ENCODE results near the gene IPO9.

IPO9 gene

DNA sequence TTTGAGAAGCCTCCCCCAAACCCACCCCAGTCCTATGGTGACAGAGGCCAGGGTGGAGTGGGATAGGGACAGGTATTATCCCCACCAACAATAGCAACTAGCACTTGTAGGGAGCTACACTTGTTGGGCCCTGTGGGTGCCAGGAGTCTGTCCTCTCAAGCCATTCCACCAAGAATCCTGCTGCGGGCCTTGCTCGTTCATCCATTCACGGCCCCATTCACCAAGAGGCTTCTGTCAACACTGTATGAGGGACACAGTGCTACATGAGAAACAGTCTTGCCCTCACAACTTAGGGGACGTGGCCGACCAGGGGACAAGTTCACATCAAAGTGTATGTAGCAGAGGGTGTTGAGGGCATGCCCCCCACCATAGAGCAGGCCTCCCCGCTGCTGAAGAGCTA is 78.7 kb downstream of the IPO9 start:
- no peak for DNase-seq

DNA sequence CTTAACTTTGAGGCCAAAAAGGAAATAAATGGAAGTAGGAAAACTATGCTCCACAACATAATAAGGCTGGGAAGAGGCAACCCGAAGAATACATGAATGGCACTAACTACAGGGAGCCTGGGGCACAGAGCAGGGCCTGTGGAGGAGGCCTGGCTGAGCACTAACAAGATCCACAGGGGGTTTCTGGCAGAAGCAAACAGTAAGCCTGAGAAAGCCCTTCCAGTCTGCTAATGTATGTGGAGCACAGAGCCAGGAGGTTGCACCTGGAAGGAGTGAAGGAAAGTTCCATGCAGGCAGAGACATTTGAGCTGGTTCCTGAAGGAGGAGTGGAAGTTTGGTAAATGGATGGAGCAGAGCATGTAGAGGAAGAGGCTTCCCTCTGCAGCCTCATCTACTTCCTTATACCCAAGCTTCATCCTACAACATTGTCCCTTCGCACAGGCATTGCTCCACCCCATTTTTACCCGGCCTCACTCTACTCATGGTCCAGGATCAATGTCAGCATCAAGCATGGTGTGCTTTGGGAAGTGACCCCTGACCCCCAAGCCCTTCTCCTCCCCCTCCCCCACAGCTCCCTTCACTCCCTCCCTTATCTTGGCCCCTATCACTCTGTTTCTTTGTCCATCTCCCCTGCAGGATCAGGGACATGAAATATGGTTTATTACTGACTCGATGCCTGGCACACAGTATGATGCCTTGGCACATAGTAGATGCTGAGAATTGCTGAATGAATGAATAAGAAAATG is 83.0 kb downstream of the IPO9 start:
- DNase-seq = no peak

DNA sequence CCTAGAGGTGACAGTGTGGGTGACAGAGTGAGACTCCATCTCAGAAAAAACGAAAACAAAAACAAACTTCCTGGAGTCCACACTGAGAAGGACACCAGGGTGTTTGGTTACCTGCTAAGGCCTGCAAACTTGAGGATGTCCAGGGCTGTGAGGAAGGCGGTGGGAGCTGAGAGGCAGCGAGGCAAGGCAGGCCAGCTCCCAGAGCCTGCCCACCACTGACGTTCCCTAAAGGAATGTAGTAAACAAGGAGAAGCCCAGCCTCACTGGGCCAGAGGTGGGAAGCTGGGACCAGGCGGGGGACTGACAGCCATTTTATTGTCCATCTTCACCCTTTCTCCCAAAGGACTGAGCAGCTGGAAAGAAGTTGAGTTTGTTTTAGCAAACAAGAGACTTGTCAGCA is 83.9 kb downstream of the IPO9 start:
- no peak for DNase-seq

- DNase-seq = no peak
These were observed 85.7 kb downstream of the IPO9 start for GRCh38 chr1:201914456-201915235.

- DNase-seq = no peak
These were observed 87.8 kb downstream of the IPO9 start for GRCh38 chr1:201916649-201917249.

- no peak for DNase-seq
These were observed 88.5 kb downstream of the IPO9 start for GRCh38 chr1:201917362-201918033.

- no peak for DNase-seq
These were observed 89.4 kb downstream of the IPO9 start for GRCh38 chr1:201918343-201918742.

DNA sequence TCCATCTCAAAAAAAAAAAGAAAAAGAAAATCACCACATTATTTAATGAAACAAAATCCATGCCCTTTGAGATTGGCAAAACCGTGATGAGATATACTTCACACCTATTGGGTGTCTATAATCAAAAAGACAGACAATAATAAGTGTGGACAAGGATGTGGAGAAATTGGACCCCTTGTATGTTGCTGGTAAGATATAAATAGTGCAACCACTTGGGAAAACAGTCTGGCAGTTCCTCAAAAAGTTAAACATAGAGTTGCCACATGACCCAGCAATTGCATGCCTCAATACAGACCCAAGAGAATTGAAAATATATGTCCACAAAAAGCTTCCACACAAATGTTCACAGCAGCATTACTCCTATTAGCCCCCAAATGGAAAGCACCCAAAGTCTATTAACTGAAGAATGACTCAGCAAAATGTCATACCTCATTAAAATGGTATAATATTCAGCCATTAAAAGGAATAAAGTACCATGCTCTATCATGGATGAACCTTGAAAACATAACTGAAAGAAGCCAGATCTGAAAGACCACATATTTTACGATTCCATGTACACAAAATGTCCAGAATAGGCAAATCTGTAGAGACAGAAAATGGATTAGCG is 93.1 kb downstream of the IPO9 start:
- DNase-seq = no peak

DNA sequence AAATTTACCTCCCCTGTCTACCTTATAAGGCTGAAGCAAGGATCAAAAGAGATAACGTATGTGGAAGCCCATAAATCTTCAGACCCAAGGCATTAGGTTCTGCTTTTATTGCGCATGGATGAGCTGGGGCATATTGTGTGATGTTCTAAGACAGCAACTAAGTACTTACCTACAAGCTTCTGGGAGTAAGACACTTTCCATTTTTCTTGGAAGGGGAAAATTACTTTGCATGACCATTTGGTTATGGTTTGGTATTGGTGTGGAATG is 96.3 kb downstream of the IPO9 start:
- DNase-seq = no peak

GRCh38 chr1:201925981-201926645 is 97.2 kb downstream of the IPO9 start:
- no peak for DNase-seq

DNA sequence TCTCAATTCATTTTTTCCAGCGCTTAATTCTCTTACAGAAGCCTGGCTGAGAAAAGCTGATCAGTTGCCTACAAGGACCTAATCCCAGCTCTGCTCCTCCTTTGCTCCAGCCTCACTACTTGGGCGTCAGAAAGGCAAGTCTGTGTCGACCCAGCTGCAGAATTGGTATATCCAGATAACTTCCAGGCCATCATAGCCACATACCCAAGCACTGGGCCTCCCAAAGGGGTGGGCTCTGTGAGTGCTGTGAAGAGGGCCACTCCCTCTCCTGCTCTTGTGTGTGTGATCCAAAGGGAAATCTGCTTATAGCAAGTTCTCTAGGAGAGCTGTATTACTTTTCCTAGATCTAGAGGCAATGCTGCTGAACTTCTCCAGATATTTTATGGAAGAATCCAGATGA is 99.3 kb downstream of the IPO9 start:
- DNase-seq = no peak

GRCh38 chr1:201930137-201930536 is 101.2 kb downstream of the IPO9 start:
- no peak for DNase-seq

DNA sequence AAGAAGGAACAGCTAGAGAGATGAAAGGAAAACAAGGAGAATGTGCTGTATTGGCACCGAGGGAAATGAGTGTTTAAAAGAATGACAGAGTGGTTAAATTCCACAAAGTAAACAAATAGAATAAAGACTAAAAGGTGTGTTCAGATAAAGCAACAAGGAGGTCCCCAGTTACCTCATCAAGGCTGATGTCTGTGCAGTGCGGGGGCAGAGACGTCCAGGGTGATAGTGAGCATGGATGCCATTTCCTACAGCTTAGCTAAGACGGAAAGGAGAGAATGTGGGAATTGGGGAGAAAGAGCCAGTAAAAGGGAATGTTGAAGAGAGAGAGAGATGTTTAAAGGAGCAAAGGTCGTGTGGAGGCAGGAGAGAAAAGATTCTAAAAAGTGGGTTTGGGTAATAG is 101.8 kb downstream of the IPO9 start:
- no peak for DNase-seq

Data from CD4-positive, alpha-beta T cell treated with Interleukin-17A for 4 hours (primary cell).